ENCODE results near the gene MMP24. TPM values are rescaled to one million over a fixed set of nuclear protein-coding genes. Genes with fewer than 3 reads are reported as not detected.

The MMP24 gene
- total RNA-seq, 4 donors from 2014 or later: 0.32 to 4.5 (median 0.61) TPM

DNA sequence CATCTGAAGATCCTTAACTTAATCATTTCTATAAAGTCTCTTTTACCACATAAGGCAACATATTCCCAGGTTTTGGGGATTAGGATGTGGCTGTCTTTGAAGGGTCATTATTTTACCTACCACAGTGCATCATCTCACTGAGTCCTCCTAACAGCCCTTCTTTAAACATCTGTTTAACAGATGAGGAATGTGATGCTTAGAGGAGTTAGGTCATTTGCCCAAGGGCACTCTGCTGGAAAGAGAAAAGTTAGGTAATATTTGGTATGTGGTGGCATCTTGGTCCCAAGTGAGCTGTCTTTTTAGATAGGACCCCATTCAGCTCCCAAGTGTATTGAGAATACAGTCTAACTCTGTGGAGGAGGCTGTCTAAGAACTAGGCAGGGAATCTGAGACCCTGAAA lies 11.0 kb downstream of the MMP24 start:
- Histone ChIP-seq H3K4me1 (no peaks in the 10 kb centered on the region), H3K27me3 (no peaks in the 10 kb centered on the region), H3K4me3 (no peak overlapping the region), H3K36me3 (no peaks in the 10 kb centered on the region), H3K27ac (no peak overlapping the region), H3K9me3 (no peaks in the 10 kb centered on the region)
- no peak for TF ChIP-seq POLR2A (IDR thresholded peaks at IDR 0.05)
- no peak for TF ChIP-seq EP300 (IDR thresholded peaks at IDR 0.05; ENCODE audit: low read depth)
- TF ChIP-seq CTCF (IDR thresholded peaks at IDR 0.05): no peak
- TF ChIP-seq POLR2AphosphoS5 (IDR thresholded peaks at IDR 0.05): no peak
- in situ Hi-C loops (cut with MboI; ENCODE audit: low pct_ligation_motif_present in 1 of 4, low pct_unique_long_range_greater_than_20kb in 1 of 4, low sequenced_read_pairs in 3 of 4) (no loop called here), intact Hi-C loops (cut with DNase I; ENCODE audit: low total_unique reads) (no loop called here)
- no peak for DNase-seq

- no peak for TF ChIP-seq POLR2A (IDR thresholded peaks at IDR 0.05)
- TF ChIP-seq CTCF (IDR thresholded peaks at IDR 0.05): no peak
- no peak for TF ChIP-seq POLR2AphosphoS5 (IDR thresholded peaks at IDR 0.05)
- no peak for TF ChIP-seq EP300 (IDR thresholded peaks at IDR 0.05; ENCODE audit: low read depth)
- 82 to 93% methylated on average over 4 of the region's 4 CpGs for WGBS, 2 donors (ENCODE audit: low coverage in 1 of 2)
- no peak for DNase-seq
Observed at GRCh38 chr20:35238170-35238569, 11.7 kb downstream of the MMP24 start.

GRCh38 chr20:35238735-35239134 lies 12.2 kb downstream of the MMP24 start:
- whole genome bisulfite sequencing, 2 donors (ENCODE audit: low coverage in 1 of 2): 65 to 89% methylated on average over 4 to 5 of the region's 5 CpGs
- in situ Hi-C loops (cut with MboI; ENCODE audit: low pct_ligation_motif_present in 1 of 4, low pct_unique_long_range_greater_than_20kb in 1 of 4, low sequenced_read_pairs in 3 of 4): no loop called here

More at GRCh38 chr20:35238170-35238569, 11.7 kb downstream of the MMP24 start:
- in situ Hi-C loops (cut with MboI; ENCODE audit: low pct_ligation_motif_present in 1 of 4, low pct_unique_long_range_greater_than_20kb in 1 of 4, low sequenced_read_pairs in 3 of 4) (no loop called here), intact Hi-C loops (cut with DNase I; ENCODE audit: low total_unique reads) (no loop called here)
- H3K36me3 ChIP-seq: no peaks in the 10 kb centered on the region
- H3K27ac ChIP-seq: no peak overlapping the region
- no peaks in the 10 kb centered on the region for H3K27me3 ChIP-seq
- no peak overlapping the region for H3K4me3 ChIP-seq
- no peaks in the 10 kb centered on the region for H3K9me3 ChIP-seq
- H3K4me1 ChIP-seq: no peaks in the 10 kb centered on the region

DNA sequence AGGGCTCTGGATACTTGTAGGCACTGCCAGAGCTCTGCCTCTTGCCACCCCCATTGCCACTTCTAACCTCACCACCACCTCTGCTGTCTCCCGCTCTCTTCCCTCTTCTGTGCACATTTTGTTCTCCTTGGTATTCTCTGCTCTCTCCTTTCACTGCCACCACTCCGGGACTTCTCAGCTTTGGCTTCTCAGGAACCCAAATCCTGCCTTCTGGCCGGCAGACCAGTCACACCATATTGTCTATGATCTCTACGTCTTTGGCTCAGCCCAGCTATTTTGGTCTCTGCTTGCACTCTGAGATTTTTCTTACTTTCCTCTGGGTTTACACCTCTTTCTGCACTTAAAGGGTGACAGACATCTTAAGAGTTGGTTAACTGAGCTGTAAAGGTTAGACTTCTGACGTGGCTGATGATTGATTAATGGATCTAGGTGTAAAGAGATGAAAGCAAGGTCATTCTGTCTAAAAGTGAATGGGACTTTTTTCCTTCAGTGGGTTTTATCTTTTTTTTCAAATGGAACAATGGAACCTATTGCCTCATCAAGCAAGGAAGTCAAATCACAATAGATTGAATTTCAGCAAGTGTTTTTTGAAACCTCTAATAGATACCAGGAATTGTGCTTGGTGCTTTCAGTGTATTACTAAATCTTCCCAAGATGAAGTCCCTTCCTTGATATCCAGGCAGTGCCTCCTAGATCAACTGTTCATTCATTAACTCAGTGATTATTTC lies 13.8 kb downstream of the MMP24 start:
- Histone ChIP-seq H3K4me1 (no peaks in the 10 kb centered on the region), H3K9me3 (no peaks in the 10 kb centered on the region), H3K36me3 (no peaks in the 10 kb centered on the region), H3K27ac (no peak overlapping the region), H3K4me3 (no peak overlapping the region), H3K27me3 (no peaks in the 10 kb centered on the region)
- no peak for TF ChIP-seq CTCF (IDR thresholded peaks at IDR 0.05)
- TF ChIP-seq POLR2A (IDR thresholded peaks at IDR 0.05): no peak
- TF ChIP-seq POLR2AphosphoS5 (IDR thresholded peaks at IDR 0.05): no peak
- TF ChIP-seq EP300 (IDR thresholded peaks at IDR 0.05; ENCODE audit: low read depth): no peak
- WGBS, 2 donors (ENCODE audit: low coverage in 1 of 2): 83 to 84% methylated on average over 2 to 5 of the region's 5 CpGs
- in situ Hi-C loops (cut with MboI; ENCODE audit: low pct_ligation_motif_present in 1 of 4, low pct_unique_long_range_greater_than_20kb in 1 of 4, low sequenced_read_pairs in 3 of 4): no loop called here
- DNase-seq: no peak
- intact Hi-C loops (cut with DNase I; ENCODE audit: low total_unique reads): no loop called here

More at GRCh38 chr20:35238735-35239134, 12.2 kb downstream of the MMP24 start:
- TF ChIP-seq EP300 (IDR thresholded peaks at IDR 0.05; ENCODE audit: low read depth): no peak
- TF ChIP-seq CTCF (IDR thresholded peaks at IDR 0.05): no peak
- TF ChIP-seq POLR2AphosphoS5 (IDR thresholded peaks at IDR 0.05): no peak
- TF ChIP-seq POLR2A (IDR thresholded peaks at IDR 0.05): no peak
- Histone ChIP-seq H3K36me3 (no peaks in the 10 kb centered on the region), H3K27me3 (no peaks in the 10 kb centered on the region), H3K4me3 (no peak overlapping the region), H3K4me1 (no peaks in the 10 kb centered on the region), H3K9me3 (no peaks in the 10 kb centered on the region), H3K27ac (no peak overlapping the region)
- no peak for DNase-seq
- intact Hi-C loops (cut with DNase I; ENCODE audit: low total_unique reads): no loop called here
